Astrocyte (in vitro differentiated cells and primary cell): ENCODE results near the gene C1orf105. TPM values are rescaled to one million over a fixed set of nuclear protein-coding genes. Genes with fewer than 3 reads are reported as not detected.

Experiments
- DNase-seq: peaks from one replicate; pipeline ENCODE4 v3.0.0-alpha.2; 2010; ENCODE audit warnings: low read depth
- FAIRE-seq: peaks from 2 replicates; lab custom pipeline; 2011; peaks lifted over from hg19 to GRCh38; lab: Jason Lieb, UNC
- H2AFZ ChIP-seq: 2 replicates; pipeline ENCODE4 v1.6.0; 2012; ENCODE audit warnings: low read depth, low read length, inconsistent platforms
- H3K27ac ChIP-seq: 2 replicates; pipeline ENCODE4 v1.5.1; 2011; ENCODE audit warnings: low read depth, low read length, inconsistent platforms
- H3K27me3 ChIP-seq: 2 replicates; pipeline ENCODE4 v1.6.0; 2011; ENCODE audit warnings: low read length, inconsistent platforms; ENCODE audit not compliant: insufficient read depth
- H3K36me3 ChIP-seq: 2 replicates; pipeline ENCODE4 v1.5.1; 2011; ENCODE audit warnings: low read length, inconsistent platforms; ENCODE audit not compliant: insufficient read depth
- H3K4me1 ChIP-seq: 2 replicates; pipeline ENCODE4 v1.5.1; 2011; ENCODE audit warnings: low read length, inconsistent platforms; ENCODE audit not compliant: insufficient read depth
- H3K4me2 ChIP-seq: 2 replicates; pipeline ENCODE4 v1.6.0; 2012; ENCODE audit warnings: low read length, inconsistent platforms
- H3K4me3 ChIP-seq: 2 replicates; pipeline ENCODE4 v1.5.1; 2011; ENCODE audit warnings: low read depth, mild to moderate bottlenecking, low read length, inconsistent platforms; ENCODE audit not compliant: insufficient read depth
- H3K79me2 ChIP-seq: 2 replicates; pipeline ENCODE4 v1.6.0; 2012; ENCODE audit warnings: mild to moderate bottlenecking, low read length, inconsistent platforms; ENCODE audit not compliant: insufficient read depth
- H3K9ac ChIP-seq: 2 replicates; pipeline ENCODE4 v1.6.0; 2012; ENCODE audit warnings: mild to moderate bottlenecking, low read length, inconsistent platforms
- H3K9me3 ChIP-seq: 2 replicates; pipeline ENCODE4 v1.5.1; 2012; ENCODE audit warnings: low read depth, mild to moderate bottlenecking, low read length, inconsistent platforms; ENCODE audit not compliant: insufficient read depth
- H4K20me1 ChIP-seq: 2 replicates; pipeline ENCODE4 v1.6.0; 2012; ENCODE audit warnings: low read length, inconsistent platforms; ENCODE audit not compliant: insufficient read depth
- H3K27ac Mint-ChIP-seq: one replicate; pipeline ENCODE4 v1.8.0; 2021; ENCODE audit warnings: mild to moderate bottlenecking, mixed read lengths; ENCODE audit not compliant: unreplicated experiment
- H3K27me3 Mint-ChIP-seq: one replicate; pipeline ENCODE4 v1.8.0; 2021; ENCODE audit warnings: low read depth, mixed read lengths; ENCODE audit not compliant: unreplicated experiment
- H3K36me3 Mint-ChIP-seq: one replicate; pipeline ENCODE4 v1.8.0; 2021; ENCODE audit warnings: low read depth, mixed read lengths; ENCODE audit not compliant: unreplicated experiment
- H3K4me1 Mint-ChIP-seq: one replicate; pipeline ENCODE4 v1.8.0; 2021; ENCODE audit warnings: low read depth, mixed read lengths; ENCODE audit not compliant: unreplicated experiment
- H3K4me3 Mint-ChIP-seq: one replicate; pipeline ENCODE4 v1.8.0; 2021; ENCODE audit warnings: mild to moderate bottlenecking, moderate library complexity, mixed read lengths; ENCODE audit not compliant: unreplicated experiment
- H3K9me3 Mint-ChIP-seq: one replicate; pipeline ENCODE4 v1.8.0; 2021; ENCODE audit warnings: mild to moderate bottlenecking, mixed read lengths; ENCODE audit not compliant: unreplicated experiment
- CTCF ChIP-seq: IDR thresholded peaks from 2 replicates; pipeline ENCODE4 v1.5.1; 2011; ENCODE audit warnings: low read depth, mild to moderate bottlenecking, inconsistent platforms, low read length, moderate library complexity; ENCODE audit not compliant: insufficient read depth
- EZH2 ChIP-seq: IDR thresholded peaks from 2 replicates; pipeline ENCODE4 v1.6.1; 2012; ENCODE audit warnings: mild to moderate bottlenecking, low read length, inconsistent platforms; ENCODE audit not compliant: insufficient read depth
- total RNA-seq: library from RNA; stranded (reverse); gene quantifications from 2 replicates; pipeline ENCODE4 v1.2.1, GENCODE V29; 2021

Gene C1orf105
- total RNA-seq, 1 donor from 2014 or later, result not detected

GRCh38 chr1:172382406-172382805 is 38.1 kb upstream of the C1orf105 start:
- H3K27ac Mint-ChIP-seq, result peak overlapping the region; percentile 97
- Histone ChIP-seq H3K9ac (no peak overlapping the region), H3K4me3 (no peak overlapping the region), H3K36me3 (no peaks in the 10 kb centered on the region), H3K79me2 (no peaks in the 10 kb centered on the region), H3K27ac (peak overlapping the region; percentile 78), H4K20me1 (no peaks in the 10 kb centered on the region), H3K4me2 (no peak overlapping the region), H3K9me3 (no peaks in the 10 kb centered on the region), H3K27me3 (no peaks in the 10 kb centered on the region), H3K4me1 (peaks cover 26% of the 10 kb centered on the region), H2AFZ (no peak overlapping the region)
- FAIRE-seq (no peak), DNase-seq (no peak)
- H3K9me3 Mint-ChIP-seq, result no peaks in the 10 kb centered on the region
- TF ChIP-seq CTCF, result no peak
- no peak for TF ChIP-seq EZH2
- no peak overlapping the region for H3K4me3 Mint-ChIP-seq
- H3K4me1 Mint-ChIP-seq, result peaks cover 48% of the 10 kb centered on the region
- H3K36me3 Mint-ChIP-seq, result peaks cover 8% of the 10 kb centered on the region
- H3K27me3 Mint-ChIP-seq, result no peaks in the 10 kb centered on the region

GRCh38 chr1:172382990-172383389 is 37.5 kb upstream of the C1orf105 start:
- Histone ChIP-seq H3K4me3 (no peak overlapping the region), H3K9me3 (no peaks in the 10 kb centered on the region), H3K4me1 (peaks cover 26% of the 10 kb centered on the region), H2AFZ (peak overlapping the region; percentile 33), H3K79me2 (no peaks in the 10 kb centered on the region), H3K9ac (peak overlapping the region; percentile 66), H4K20me1 (no peaks in the 10 kb centered on the region), H3K36me3 (no peaks in the 10 kb centered on the region), H3K4me2 (peak overlapping the region; percentile 70), H3K27ac (peak overlapping the region; percentile 78), H3K27me3 (no peaks in the 10 kb centered on the region)
- H3K4me1 Mint-ChIP-seq, result peaks cover 48% of the 10 kb centered on the region
- no peak overlapping the region for H3K4me3 Mint-ChIP-seq
- TF ChIP-seq EZH2 (no peak), CTCF (no peak)
- H3K9me3 Mint-ChIP-seq, result no peaks in the 10 kb centered on the region
- H3K36me3 Mint-ChIP-seq, result peaks cover 11% of the 10 kb centered on the region
- H3K27me3 Mint-ChIP-seq, result no peaks in the 10 kb centered on the region
- FAIRE-seq (no peak), DNase-seq (no peak)
- peak overlapping the region; percentile 97 for H3K27ac Mint-ChIP-seq

DNA sequence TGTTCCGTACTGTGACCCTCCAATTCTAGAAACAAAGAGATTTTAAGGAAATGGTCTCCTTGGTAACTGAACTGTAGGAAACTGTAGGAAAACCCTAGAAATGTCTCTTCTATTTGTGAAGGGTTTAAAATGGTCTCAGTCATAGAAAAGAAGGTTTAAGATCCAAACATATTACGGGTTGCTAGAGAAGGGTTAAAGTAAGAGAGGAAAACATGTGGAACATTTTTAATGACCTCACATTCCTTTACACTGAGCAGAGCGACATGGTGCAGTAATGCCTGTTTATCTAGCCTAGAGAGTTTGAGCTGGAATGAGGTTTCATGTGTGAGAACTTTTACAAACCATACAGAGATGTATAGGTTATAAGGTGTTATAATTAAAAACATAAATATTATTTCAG is 36.9 kb upstream of the C1orf105 start:
- Histone ChIP-seq H3K27me3 (no peaks in the 10 kb centered on the region), H4K20me1 (no peaks in the 10 kb centered on the region), H3K79me2 (no peaks in the 10 kb centered on the region), H3K27ac (peak overlapping the region; percentile 78), H3K4me1 (peaks cover 26% of the 10 kb centered on the region), H3K9ac (peak overlapping the region; percentile 66), H3K36me3 (no peaks in the 10 kb centered on the region), H3K4me2 (peak overlapping the region; percentile 70), H3K4me3 (no peak overlapping the region), H3K9me3 (no peaks in the 10 kb centered on the region), H2AFZ (peak overlapping the region; percentile 33)
- H3K27ac Mint-ChIP-seq, result peak overlapping the region; percentile 97
- TF ChIP-seq CTCF, result no peak
- TF ChIP-seq EZH2, result no peak
- peak; percentile 69 for FAIRE-seq
- peaks cover 13% of the 10 kb centered on the region for H3K36me3 Mint-ChIP-seq
- H3K4me3 Mint-ChIP-seq, result peak overlapping the region; percentile 45
- peaks cover 48% of the 10 kb centered on the region for H3K4me1 Mint-ChIP-seq
- H3K9me3 Mint-ChIP-seq, result no peaks in the 10 kb centered on the region
- DNase-seq, result peak; percentile 83
- no peaks in the 10 kb centered on the region for H3K27me3 Mint-ChIP-seq
